SK-N-MC (cell line): Measurements from ENCODE around the gene MAFG.

ENCODE experiments used
- EZH2 ChIP-seq: fragments of 200-600 bp; sonication (generic); IDR thresholded peaks from one replicate; pipeline ENCODE4 v1.6.1; 2017; ENCODE audit warnings: antibody characterized with exemption
- POLR2AphosphoS5 ChIP-seq: IDR thresholded peaks from 2 replicates; pipeline ENCODE4 v1.6.1; 2012; ENCODE audit warnings: mild to moderate bottlenecking, low read depth, low read length, borderline replicate concordance

DNA sequence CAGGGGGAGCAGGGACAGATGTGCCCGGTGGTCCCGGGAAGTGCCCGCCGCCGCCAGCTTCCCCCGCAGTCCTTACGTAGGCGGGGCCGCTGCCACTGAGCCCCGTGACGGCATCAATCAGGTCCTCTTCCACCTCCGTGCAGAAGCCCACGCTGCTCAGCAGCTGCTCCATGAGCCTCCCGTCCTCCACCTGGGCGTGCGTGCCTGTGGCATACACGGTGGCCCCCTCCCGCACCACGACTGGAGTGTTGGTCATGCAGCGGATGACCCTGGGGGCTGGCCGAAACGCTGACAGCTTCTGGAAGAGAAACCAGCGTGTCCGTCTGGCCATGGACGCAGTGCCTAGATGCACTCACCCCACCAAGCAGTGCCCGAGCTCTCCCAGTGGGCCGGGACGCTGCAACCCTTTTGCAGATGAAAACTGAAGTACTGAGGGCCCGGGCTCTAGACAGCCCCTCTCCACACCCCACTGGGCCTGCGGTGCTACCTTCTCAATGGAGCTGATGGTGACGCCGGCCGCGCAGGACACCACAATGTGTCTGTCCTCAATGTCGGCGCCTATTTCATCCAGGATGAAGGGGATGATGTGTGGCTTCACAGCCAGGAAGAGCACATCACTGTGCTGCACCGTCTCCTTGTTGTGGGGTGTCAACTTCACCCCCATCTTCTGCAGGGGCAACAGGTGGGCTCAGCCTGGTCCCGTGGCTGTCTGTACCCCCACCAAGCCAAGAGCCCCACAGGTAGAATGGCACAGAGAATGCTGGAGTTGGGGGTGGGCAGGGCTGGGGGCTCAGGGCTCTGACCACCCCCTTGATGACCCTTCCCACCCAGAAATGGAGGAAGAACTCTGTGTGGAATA is 7.5 kb upstream of the MAFG start:
- TF ChIP-seq POLR2AphosphoS5 (no peak), EZH2 (no peak)
